Measurements from ENCODE around the gene ABHD16A.

ABHD16A gene

DNA sequence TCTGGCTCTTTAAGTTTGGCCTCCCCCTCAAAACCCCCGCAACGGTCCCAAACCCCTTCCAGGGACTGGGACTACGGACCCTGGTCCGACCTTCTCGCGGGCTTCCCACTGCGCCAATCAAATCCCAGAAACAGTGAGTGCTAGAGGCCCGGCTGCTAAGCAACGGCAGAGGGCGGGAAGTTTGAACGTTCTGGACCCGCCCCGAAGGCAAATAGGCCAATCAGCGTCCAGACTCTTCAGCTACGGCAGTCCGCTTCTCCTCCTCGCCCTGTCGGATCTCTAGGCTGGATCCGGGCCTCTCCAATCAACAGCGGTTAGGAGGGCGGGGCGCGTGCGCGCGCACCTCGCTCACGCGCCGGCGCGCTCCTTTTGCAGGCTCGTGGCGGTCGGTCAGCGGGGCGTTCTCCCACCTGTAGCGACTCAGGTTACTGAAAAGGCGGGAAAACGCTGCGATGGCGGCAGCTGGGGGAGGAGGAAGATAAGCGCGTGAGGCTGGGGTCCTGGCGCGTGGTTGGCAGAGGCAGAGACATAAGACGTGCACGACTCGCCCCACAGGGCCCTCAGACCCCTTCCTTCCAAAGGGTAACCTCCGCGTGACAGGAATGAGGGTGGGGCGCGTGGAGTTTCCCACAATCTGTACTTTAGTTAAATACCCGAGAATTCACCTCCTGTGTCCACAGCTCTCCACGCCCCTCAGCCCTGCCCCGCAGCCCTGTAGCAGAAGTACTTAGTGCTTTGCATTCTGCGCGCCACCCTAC is 36.7 kb upstream of the ABHD16A start, which contains the start of gene MSH5:
Gene MSH5, plus strand, starts transcription at position 367 of the 758 bp plus-strand sequence. CDS start 462 bp downstream, outside the sequence.
- peak within 1 kb of the TSS; percentile 89 for H3K4me3 ChIP-seq
- peaks cover 62% of the 10 kb centered on the region for H3K4me1 ChIP-seq
- H3K27me3 ChIP-seq = no peaks in the 10 kb centered on the region
- no peaks in the 10 kb centered on the region for H3K9me3 ChIP-seq
- H3K4me2 ChIP-seq = peak within 1 kb of the TSS; percentile 98
- peak within 1 kb of the TSS; percentile 97 for H3K9ac ChIP-seq
- no peak for TF ChIP-seq Cebpa-rat (IDR thresholded peaks at IDR 0.05)
- H4K20me1 ChIP-seq = no peaks in the 10 kb centered on the region; the same call in 1 of the 2 replicates
- H3K27ac ChIP-seq = peak within 1 kb of the TSS; percentile 99
- H3K36me3 ChIP-seq = peaks cover 36% of the 10 kb centered on the region

DNA sequence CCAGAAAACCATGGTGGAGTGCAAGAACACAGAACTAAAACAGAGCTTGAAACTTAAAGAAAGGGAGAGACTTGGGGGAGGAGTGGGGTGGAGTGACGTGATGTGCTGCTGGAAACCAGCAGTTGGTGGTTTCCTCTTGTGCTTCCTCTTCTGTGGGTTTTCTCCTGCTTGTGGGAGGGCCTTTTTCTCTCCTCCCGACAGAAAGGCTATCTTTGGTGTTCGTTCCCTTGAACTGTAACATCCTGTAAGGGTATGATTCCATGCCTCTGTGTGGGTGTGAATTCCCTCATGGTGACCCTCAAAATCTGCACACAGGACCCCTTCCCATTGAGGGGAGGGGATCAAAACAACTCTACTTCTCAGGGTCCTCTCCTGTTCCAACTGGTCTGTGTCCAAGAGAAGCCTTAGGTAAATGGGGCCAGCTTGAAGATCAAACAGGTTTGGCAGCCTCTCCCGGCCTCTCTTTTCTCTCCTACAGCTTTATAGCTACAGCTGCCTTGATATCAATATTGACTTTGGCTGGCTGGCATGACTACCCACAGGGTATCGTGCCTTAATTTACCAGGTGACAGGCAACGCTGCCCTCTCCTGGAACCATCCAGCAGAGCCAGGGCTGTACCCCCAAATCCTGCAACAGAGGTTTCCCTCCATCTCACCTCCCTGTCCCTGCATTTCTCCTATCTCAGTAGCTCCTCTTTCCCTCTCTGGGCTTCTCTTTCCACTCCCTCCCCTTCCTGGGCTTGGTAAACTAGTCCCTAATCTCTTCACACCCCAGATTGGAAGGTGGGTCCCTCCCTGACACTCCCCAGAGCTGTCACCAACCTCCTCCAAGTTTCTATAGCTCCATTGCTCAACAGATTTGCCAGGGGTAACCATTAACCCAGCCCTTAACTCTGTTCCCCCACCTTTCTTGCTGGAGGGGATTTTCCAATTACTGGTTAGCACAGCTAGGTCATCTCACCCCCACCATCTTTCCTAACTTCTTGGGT is 35.2 kb upstream of the ABHD16A start:
- Histone ChIP-seq H3K4me2 (peak overlapping the region; percentile 98), H3K9me3 (no peaks in the 10 kb centered on the region), H3K4me3 (peak overlapping the region; percentile 89), H3K27me3 (no peaks in the 10 kb centered on the region), H3K9ac (peak overlapping the region; percentile 97), H4K20me1 (peaks cover 15% of the 10 kb centered on the region), H3K36me3 (peaks cover 34% of the 10 kb centered on the region), H3K27ac (peak overlapping the region; percentile 99), H3K4me1 (peaks cover 63% of the 10 kb centered on the region)
- no peak for TF ChIP-seq Cebpa-rat (IDR thresholded peaks at IDR 0.05)

DNA sequence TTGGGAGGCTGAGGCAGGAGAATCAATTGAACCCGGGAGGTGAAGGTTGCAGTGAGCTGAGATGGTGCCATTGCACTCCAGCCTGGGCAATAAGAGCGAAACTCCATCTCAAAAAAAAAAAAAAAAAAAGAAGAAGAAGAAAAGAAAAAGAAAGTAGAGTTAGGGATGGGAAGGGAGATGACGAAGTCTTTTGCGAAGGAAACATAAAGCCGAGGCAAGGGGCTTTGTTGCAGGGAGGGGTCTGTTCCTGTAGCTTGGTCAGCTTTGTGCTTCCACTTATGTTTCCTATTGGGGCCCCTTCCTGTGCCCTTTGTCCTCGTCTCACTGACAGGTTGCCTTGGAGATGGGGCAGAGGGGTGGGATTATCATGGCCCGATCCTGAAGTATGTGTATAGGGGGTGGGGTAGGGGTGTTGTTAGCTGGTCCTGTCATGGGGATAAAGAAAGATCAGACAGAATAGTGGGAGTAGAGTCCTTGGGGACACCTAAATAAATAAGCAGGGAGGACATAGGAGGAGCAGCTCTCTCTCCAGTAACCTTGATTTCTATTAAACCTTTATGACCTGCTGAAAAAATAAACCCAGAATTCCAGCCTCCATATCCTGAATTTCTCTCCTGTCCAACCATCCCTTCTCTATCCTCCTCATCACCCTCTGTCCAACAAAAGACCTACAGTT is 34.3 kb upstream of the ABHD16A start:
- Histone ChIP-seq H3K4me3 (peak overlapping the region; percentile 89), H3K36me3 (peaks cover 34% of the 10 kb centered on the region), H3K27ac (peak overlapping the region; percentile 99)

DNA sequence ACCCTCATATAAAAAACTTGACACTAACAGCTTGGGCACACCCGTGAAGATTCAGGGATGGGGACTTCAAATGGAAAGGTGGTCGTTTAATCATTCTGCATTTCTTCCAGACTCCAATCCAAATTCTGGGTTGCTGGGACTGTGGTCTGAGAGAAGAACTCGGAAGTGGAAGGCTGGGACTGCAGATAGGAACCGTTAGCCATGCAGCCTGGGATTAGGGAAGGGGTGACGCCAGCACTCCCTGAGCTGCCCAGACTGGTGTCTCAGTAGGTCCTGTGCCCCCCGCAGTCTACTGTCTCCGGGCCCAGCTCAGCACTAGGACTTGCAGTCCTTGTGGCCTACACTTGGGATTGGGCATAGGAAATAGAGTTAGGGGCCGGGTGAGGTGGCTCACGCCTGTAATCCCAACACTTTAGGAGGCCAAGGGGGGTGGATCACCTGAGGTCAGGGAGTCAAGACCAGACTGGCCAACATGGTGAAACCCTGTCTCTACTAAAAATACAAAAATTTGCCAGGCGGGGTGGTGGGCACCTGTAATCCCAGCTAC is 33.7 kb upstream of the ABHD16A start:
- H4K20me1 ChIP-seq = peaks cover 27% of the 10 kb centered on the region
- peaks cover 68% of the 10 kb centered on the region for H3K4me1 ChIP-seq
- H3K36me3 ChIP-seq = peaks cover 34% of the 10 kb centered on the region

More for the DNA sequence above, 34.3 kb upstream of the ABHD16A start:
- no peaks in the 10 kb centered on the region for H3K27me3 ChIP-seq
- peak overlapping the region; percentile 97 for H3K9ac ChIP-seq
- peaks cover 68% of the 10 kb centered on the region for H3K4me1 ChIP-seq
- H4K20me1 ChIP-seq = peaks cover 21% of the 10 kb centered on the region
- TF ChIP-seq Cebpa-rat (IDR thresholded peaks at IDR 0.05) = no peak
- no peaks in the 10 kb centered on the region for H3K9me3 ChIP-seq
- H3K4me2 ChIP-seq = peak overlapping the region; percentile 98

DNA sequence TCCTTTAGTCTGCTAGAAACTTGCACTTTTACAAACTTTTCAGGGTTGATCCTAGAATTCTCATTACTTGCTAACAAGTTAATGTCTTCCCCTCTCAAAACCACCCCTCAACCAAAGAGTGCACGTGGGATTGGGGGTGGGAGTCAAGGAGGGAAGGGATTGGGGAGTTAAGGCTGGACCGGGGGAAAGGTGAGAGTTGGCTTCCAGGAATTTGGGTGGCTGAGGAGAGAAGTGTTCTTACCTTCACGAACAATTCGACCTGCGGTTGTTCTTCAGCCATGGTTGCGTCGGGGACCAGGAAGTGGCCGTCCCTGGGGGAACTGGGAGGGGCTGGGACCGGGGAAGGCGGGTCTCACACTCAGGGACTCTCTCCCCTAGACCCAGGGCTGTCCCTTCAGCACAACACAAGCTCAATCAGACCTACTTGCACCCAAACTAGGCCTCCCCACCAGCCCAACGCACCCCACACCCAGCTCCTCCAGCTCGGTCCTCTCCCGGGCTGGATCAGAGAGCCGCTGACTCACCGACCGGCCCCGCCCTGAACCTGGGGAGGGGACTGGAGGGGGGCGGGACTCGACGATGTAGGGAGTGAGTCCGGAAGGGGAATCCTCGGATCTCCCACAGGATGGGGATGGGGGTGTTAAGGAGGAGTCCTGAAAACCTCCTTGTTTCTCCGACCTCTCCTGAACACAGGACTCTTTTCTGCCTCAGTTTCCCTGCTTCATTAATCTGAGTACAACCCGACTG is 33.1 kb upstream of the ABHD16A start, which contains the start of gene CLIC1:
Gene CLIC1, minus strand, starts transcription at position 510 of the 747 bp plus-strand sequence. Its CDS starts 230 bp downstream, at position 280.
- no peak for TF ChIP-seq Cebpa-rat (IDR thresholded peaks at IDR 0.05)
- Histone ChIP-seq H3K27me3 (no peaks in the 10 kb centered on the region), H3K9ac (peak within 1 kb of the TSS; percentile 97), H4K20me1 (peaks cover 33% of the 10 kb centered on the region), H3K4me3 (peak within 1 kb of the TSS; percentile 89), H3K4me2 (peak within 1 kb of the TSS; percentile 98), H3K4me1 (peaks cover 68% of the 10 kb centered on the region), H3K9me3 (no peaks in the 10 kb centered on the region), H3K36me3 (peaks cover 34% of the 10 kb centered on the region), H3K27ac (peak within 1 kb of the TSS; percentile 99)

More for the DNA sequence above, 33.7 kb upstream of the ABHD16A start:
- peak overlapping the region; percentile 97 for H3K9ac ChIP-seq
- H3K9me3 ChIP-seq = no peaks in the 10 kb centered on the region
- peak overlapping the region; percentile 99 for H3K27ac ChIP-seq
- H3K4me2 ChIP-seq = peak overlapping the region; percentile 98
- peak overlapping the region; percentile 89 for H3K4me3 ChIP-seq
- no peaks in the 10 kb centered on the region for H3K27me3 ChIP-seq
- no peak for TF ChIP-seq Cebpa-rat (IDR thresholded peaks at IDR 0.05)

DNA sequence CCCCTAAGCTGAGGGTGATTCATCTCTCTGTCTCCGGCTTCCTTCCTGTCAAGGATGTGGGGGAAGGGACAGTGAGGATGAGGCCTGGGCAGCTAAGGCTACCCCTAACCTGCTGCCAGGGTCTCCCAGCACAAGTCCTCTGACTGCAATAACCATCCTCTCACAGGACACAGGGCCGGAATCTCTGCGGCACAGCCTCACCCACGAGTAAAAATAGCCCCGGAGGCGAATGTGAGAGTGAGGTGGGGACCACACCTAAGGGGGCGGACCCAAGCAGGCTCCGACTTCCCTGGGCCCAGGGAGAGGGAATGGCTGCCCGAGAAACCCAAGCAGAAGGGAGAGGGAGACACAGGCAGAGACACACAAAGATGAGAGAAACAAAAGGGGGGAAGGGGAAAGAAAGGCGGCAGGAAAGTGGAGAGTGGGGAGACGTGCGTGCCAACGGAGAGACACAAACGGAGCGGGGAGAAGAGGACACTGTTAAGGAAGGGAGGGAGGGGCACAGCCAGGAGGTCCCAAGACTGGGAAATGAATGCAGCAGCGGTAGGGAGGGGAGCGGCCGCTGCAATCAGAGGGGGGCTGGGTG is 31.8 kb upstream of the ABHD16A start:
- H3K9ac ChIP-seq = peak overlapping the region; percentile 97
- H3K27ac ChIP-seq = peak overlapping the region; percentile 99
- no peaks in the 10 kb centered on the region for H3K27me3 ChIP-seq
- H3K36me3 ChIP-seq = peaks cover 43% of the 10 kb centered on the region
- peak overlapping the region; percentile 98 for H3K4me2 ChIP-seq
- peaks cover 43% of the 10 kb centered on the region for H4K20me1 ChIP-seq
- peaks cover 72% of the 10 kb centered on the region for H3K4me1 ChIP-seq
- H3K9me3 ChIP-seq = no peaks in the 10 kb centered on the region
- peak overlapping the region; percentile 89 for H3K4me3 ChIP-seq
- TF ChIP-seq Cebpa-rat (IDR thresholded peaks at IDR 0.05) = no peak

DNA sequence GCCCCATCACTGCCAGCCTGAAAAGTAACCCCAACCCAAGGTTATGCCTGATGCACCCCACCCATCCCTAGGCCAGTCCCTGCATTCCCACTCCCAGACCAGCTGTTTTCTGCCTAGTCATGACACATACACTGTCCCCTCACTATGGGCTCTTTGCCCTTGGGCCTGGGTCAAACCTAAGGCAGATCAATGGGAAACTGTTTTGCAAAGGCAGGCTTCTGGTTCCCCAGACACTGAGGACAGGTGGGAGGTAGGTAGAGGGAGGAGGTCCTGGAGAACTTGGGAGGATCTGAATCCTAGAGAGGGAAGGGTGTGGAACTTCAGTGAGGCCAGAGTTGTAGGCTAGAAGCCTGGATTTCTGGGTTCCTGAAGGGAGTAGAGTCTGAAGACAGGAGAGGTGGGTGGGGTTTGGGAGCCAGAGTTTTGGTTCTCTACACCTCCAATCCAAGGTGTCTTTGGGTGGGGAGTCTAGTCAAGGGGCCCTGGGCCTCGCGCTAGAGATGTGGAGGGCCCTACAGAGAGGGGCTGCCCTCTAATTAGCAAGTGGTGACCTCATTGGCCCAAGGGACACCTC is 31.2 kb upstream of the ABHD16A start:
- Histone ChIP-seq H3K36me3 (peaks cover 43% of the 10 kb centered on the region), H4K20me1 (peaks cover 43% of the 10 kb centered on the region)

DNA sequence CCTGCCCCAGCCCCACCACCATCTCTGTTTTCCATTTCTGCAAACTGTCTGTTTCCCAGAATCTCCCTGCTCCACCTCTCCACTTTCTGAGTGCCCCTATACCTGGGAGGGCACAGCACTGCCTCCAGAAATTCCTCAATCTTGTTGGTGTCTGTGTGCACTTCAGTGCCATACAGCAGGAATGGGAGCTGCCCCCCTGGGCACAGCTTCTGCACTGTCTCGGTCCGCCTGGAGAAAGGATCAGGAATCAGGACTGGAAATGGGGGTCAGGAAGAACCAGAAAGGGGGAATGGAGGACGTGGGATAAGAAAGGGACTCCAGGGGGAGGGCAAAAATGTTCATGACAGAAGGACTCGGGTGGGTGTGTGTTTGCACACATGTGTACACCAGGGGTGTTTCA is 30.6 kb upstream of the ABHD16A start:
- H3K4me3 ChIP-seq = peak overlapping the region; percentile 89
- peaks cover 49% of the 10 kb centered on the region for H4K20me1 ChIP-seq
- peak overlapping the region; percentile 98 for H3K4me2 ChIP-seq
- H3K4me1 ChIP-seq = peaks cover 69% of the 10 kb centered on the region
- no peaks in the 10 kb centered on the region for H3K27me3 ChIP-seq
- TF ChIP-seq Cebpa-rat (IDR thresholded peaks at IDR 0.05) = no peak
- no peaks in the 10 kb centered on the region for H3K9me3 ChIP-seq
- H3K27ac ChIP-seq = peak overlapping the region; percentile 99
- peaks cover 45% of the 10 kb centered on the region for H3K36me3 ChIP-seq
- H3K9ac ChIP-seq = peak overlapping the region; percentile 97

More for the DNA sequence above, 31.2 kb upstream of the ABHD16A start:
- peak overlapping the region; percentile 98 for H3K4me2 ChIP-seq
- peak overlapping the region; percentile 99 for H3K27ac ChIP-seq
- peak overlapping the region; percentile 97 for H3K9ac ChIP-seq
- H3K4me3 ChIP-seq = peak overlapping the region; percentile 89
- no peaks in the 10 kb centered on the region for H3K9me3 ChIP-seq
- TF ChIP-seq Cebpa-rat (IDR thresholded peaks at IDR 0.05) = no peak
- H3K4me1 ChIP-seq = peaks cover 70% of the 10 kb centered on the region
- no peaks in the 10 kb centered on the region for H3K27me3 ChIP-seq

Measured in BLaER1 (cell line).